ENCODE data around the gene MYPN.
A peak's percentile ranks its signal among the peaks of the same experiment; 100 is the strongest.
"Not testable (repeated sequence)": the region's sequence is repeated elsewhere in the genome, so short reads cannot be mapped to it uniquely, and the experiment has no call there.

MYPN gene

GRCh38 chr10:68151453-68151852 lies 42.2 kb downstream of the MYPN start:
- H3K4me3 ChIP-seq (ENCODE audit: low read depth, low read length): no peak overlapping the region
- TF ChIP-seq CTCF (conservative IDR thresholded peaks at IDR 0.05; ENCODE audit: low read depth, low read length): no peak
- DNase-seq (ENCODE audit: low read depth): no peak

GRCh38 chr10:68153473-68154210 lies 44.4 kb downstream of the MYPN start:
- no peak overlapping the region for H3K4me3 ChIP-seq (ENCODE audit: low read depth, low read length)
- no peak for TF ChIP-seq CTCF (conservative IDR thresholded peaks at IDR 0.05; ENCODE audit: low read depth, low read length)
- DNase-seq (ENCODE audit: low read depth): peak; percentile 88

GRCh38 chr10:68154211-68154497 lies 44.9 kb downstream of the MYPN start:
- no peak for TF ChIP-seq CTCF (conservative IDR thresholded peaks at IDR 0.05; ENCODE audit: low read depth, low read length)
- H3K4me3 ChIP-seq (ENCODE audit: low read depth, low read length): no peak overlapping the region
- DNase-seq (ENCODE audit: low read depth): peak; percentile 64

- no peak overlapping the region for H3K4me3 ChIP-seq (ENCODE audit: low read depth, low read length)
- TF ChIP-seq CTCF (conservative IDR thresholded peaks at IDR 0.05; ENCODE audit: low read depth, low read length): no peak
- peak; percentile 41 for DNase-seq (ENCODE audit: low read depth)
These were observed 46.4 kb downstream of the MYPN start for GRCh38 chr10:68155615-68156210.

- no peak overlapping the region for H3K4me3 ChIP-seq (ENCODE audit: low read depth, low read length)
- peak; percentile 82 for TF ChIP-seq CTCF (conservative IDR thresholded peaks at IDR 0.05; ENCODE audit: low read depth, low read length)
- DNase-seq (ENCODE audit: low read depth): peak; percentile 87
These were observed 47.3 kb downstream of the MYPN start for GRCh38 chr10:68156373-68157185.

- H3K4me3 ChIP-seq (ENCODE audit: low read depth, low read length); DNase-seq (ENCODE audit: low read depth): not testable (repeated sequence)
These were observed 48.2 kb downstream of the MYPN start for GRCh38 chr10:68157522-68157921.

GRCh38 chr10:68158031-68158430 lies 48.7 kb downstream of the MYPN start:
- no peak for TF ChIP-seq CTCF (conservative IDR thresholded peaks at IDR 0.05; ENCODE audit: low read depth, low read length)
- no peak for DNase-seq (ENCODE audit: low read depth)
- H3K4me3 ChIP-seq (ENCODE audit: low read depth, low read length): no peak overlapping the region
